K562 (cell line): ENCODE measurements around the gene CCDC78. TPM values are rescaled to one million over a fixed set of nuclear protein-coding genes. Genes with fewer than 3 reads are reported as not detected.

Experiments used
- DMBX1 ChIP-seq: fragments of 250-450 bp; sonication (Bioruptor Pico); IDR thresholded peaks from 2 replicates; pipeline ENCODE4 v1.8.0; 2022; ENCODE audit warnings: inconsistent platforms, mild to moderate bottlenecking, moderate library complexity, borderline replicate concordance
- ELF1 ChIP-seq: fragments of 200-800 bp; sonication (Bioruptor generic); IDR thresholded peaks from 2 replicates; pipeline ENCODE4 v1.6.1; 2016; ENCODE audit warnings: missing genetic modification characterization, missing compliant biosample characterization
- FUS ChIP-seq: fragments of 200-400 bp; formaldehyde crosslinking; optimal IDR thresholded peaks from 2 replicates; pipeline ENCODE3; 2017; ENCODE audit warnings: low read depth, low read length
- KLF1 ChIP-seq: fragments of 450-650 bp; IDR thresholded peaks from 2 replicates; pipeline ENCODE4 v1.6.1; 2016; ENCODE audit warnings: missing genetic modification characterization, missing compliant biosample characterization
- MAZ ChIP-seq, 2 experiments: fragments of 450-650 bp in 1 of 2; sonication (generic) in 1 of 2; formaldehyde crosslinking; IDR thresholded peaks in 1 of 2; conservative IDR thresholded peaks in 1 of 2; 2 replicates each; pipeline versions ENCODE4 v1.4.0 to v1.5.0; 2020; ENCODE audit warnings: mild to moderate bottlenecking in 1 of 2, missing genetic modification reagents in 1 of 2
- MED1 ChIP-seq: sonication (generic); formaldehyde crosslinking; IDR thresholded peaks from 2 replicates; pipeline ENCODE4 v1.8.1; 2023; ENCODE audit warnings: missing genetic modification reagents, borderline replicate concordance
- POLR2AphosphoS2 ChIP-seq: IDR thresholded peaks from 2 replicates; pipeline ENCODE4 v1.6.1; 2012; ENCODE audit warnings: low read length, improper control_type of control experiment
- RBM25 ChIP-seq: fragments of 200-400 bp; formaldehyde crosslinking; IDR thresholded peaks from 2 replicates; pipeline ENCODE4 v1.6.1; 2018; ENCODE audit warnings: low read length, low read depth, moderate library complexity; ENCODE audit not compliant: severe bottlenecking
- RCOR1 ChIP-seq, 2 experiments: IDR thresholded peaks; 2 replicates each; pipeline ENCODE4 v1.6.1; 2012; ENCODE audit warnings: low read depth in 2 of 2, low read length in 2 of 2, borderline replicate concordance in 1 of 2, improper control_type of control experiment in 1 of 2
- RFX1 ChIP-seq: fragments of 450-650 bp; IDR thresholded peaks from 2 replicates; pipeline ENCODE4 v1.6.1; 2016; ENCODE audit warnings: mild to moderate bottlenecking, moderate library complexity
- SETDB1 ChIP-seq: IDR thresholded peaks from one replicate; pipeline ENCODE4 v1.6.1; 2012; ENCODE audit warnings: low read length, control low read depth, inconsistent platforms
- SMARCB1 ChIP-seq: IDR thresholded peaks from 2 replicates; pipeline ENCODE4 v1.6.1; 2011; ENCODE audit warnings: improper control_type of control experiment, low read depth; ENCODE audit not compliant: insufficient read length
- SUPT5H ChIP-seq: fragments of 450-650 bp; IDR thresholded peaks from 2 replicates; pipeline ENCODE4 v1.6.1; 2016
- TAF1 ChIP-seq: IDR thresholded peaks from 2 replicates; pipeline ENCODE4 v1.6.1; 2011; ENCODE audit warnings: mild to moderate bottlenecking, low read length, moderate library complexity; ENCODE audit not compliant: insufficient read depth, control insufficient read depth, severe bottlenecking; ENCODE audit errors: extremely low read depth
- ZFP1 ChIP-seq: fragments of 450-650 bp; formaldehyde crosslinking; IDR thresholded peaks from 2 replicates; pipeline ENCODE4 v1.4.0; 2020; ENCODE audit warnings: mild to moderate bottlenecking, mixed read lengths
- polyA plus RNA-seq, 8 experiments: library from polyadenylated mRNA; depleted of rRNA in 4 of 8; stranded (reverse) in 5 of 8; unstranded in 3 of 8; fragments of >200 nt; fragmentation: Nextera tagmentation in 2 of 8; fragmentation: Illumina TruSeq in 1 of 8; extraction: Ambion mirVana in 2 of 8; extraction: Trizol in 1 of 8; gene quantifications; 2 replicates each; pipeline versions ENCODE4 v1.2.1 to v1.2.3, GENCODE V29; 2011 to 2014; ENCODE audit warnings: inconsistent platforms in 1 of 8, missing spikeins in 1 of 8
- total RNA-seq, 7 experiments: library from RNA; depleted of rRNA in 6 of 7; stranded (reverse); fragments of >200 nt in 6 of 7; fragmentation: Illumina TruSeq in 2 of 7; extraction: Trizol in 2 of 7; gene quantifications; 2 replicates each; pipeline versions ENCODE4 v1.2.1 to v1.2.3, GENCODE V29; 2011 to 2021; ENCODE audit warnings: low replicate concordance in 1 of 7
- TF ChIP-seq, protein P1 (sequence below): fragments of 150-350 bp; IDR thresholded peaks from 2 replicates; pipeline ENCODE4 v1.6.1; 2014; ENCODE audit warnings: low read depth, mild to moderate bottlenecking, low read length, borderline replicate concordance
- TF ChIP-seq, protein P2 (sequence below): sonication (generic); formaldehyde crosslinking; IDR thresholded peaks from 2 replicates; pipeline ENCODE4 v1.5.0; 2020; ENCODE audit warnings: missing genetic modification reagents
- TF ChIP-seq, protein P3 (sequence below): sonication (generic); formaldehyde crosslinking; IDR thresholded peaks from 2 replicates; pipeline ENCODE4 v1.8.0; 2023; ENCODE audit warnings: mild to moderate bottlenecking, missing genetic modification reagents
- TF ChIP-seq, protein P4 (sequence below): fragments of 150-350 bp; conservative IDR thresholded peaks from 2 replicates; pipeline ENCODE4 v1.6.1; 2014; ENCODE audit warnings: low read length

Gene CCDC78
- total and polyA plus RNA-seq, 9 of the 15 experiments (the other 6 are each of a cell fraction or from before 2014, with no cell fraction given), result 0.24 to 17.7 (median 2.9) TPM

DNA sequence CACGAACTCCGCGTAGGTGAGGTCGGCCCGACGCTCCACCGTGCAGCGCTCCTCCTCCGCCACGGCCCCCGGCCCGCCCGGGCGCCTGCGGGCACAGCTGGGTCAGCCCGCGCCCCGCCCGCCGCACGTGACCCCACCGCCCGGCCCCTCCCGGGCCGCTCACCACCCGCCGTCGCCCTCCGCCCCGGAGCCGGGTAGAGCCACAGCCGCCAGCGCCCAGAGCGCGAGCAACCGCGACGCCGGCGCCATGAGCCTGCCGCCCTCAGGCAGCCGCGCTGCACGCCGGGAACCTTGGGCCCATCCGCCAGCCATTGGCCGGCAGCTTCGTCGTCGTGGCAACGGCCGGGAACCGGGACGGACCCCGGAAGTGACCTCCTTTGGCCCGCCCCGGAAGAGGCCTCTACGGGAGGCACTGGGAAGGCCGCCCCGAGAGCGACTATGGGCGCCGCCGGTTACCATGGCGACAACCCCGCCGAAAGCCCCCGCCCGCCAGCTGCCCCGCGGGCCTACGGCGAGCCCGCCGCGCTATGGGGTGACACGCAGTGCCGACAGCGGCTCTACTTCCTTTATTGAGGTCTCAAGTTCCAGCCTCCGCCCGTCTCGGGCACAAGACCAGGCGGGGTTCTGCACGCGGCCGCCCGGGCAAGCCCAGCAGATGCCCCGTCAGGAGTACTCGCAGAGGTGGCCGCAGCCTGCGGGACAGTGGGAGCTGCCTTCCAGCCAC lies 42.0 kb downstream of the CCDC78 start, which contains the start of gene JMJD8 (continued):
- TF ChIP-seq, protein P1, sequence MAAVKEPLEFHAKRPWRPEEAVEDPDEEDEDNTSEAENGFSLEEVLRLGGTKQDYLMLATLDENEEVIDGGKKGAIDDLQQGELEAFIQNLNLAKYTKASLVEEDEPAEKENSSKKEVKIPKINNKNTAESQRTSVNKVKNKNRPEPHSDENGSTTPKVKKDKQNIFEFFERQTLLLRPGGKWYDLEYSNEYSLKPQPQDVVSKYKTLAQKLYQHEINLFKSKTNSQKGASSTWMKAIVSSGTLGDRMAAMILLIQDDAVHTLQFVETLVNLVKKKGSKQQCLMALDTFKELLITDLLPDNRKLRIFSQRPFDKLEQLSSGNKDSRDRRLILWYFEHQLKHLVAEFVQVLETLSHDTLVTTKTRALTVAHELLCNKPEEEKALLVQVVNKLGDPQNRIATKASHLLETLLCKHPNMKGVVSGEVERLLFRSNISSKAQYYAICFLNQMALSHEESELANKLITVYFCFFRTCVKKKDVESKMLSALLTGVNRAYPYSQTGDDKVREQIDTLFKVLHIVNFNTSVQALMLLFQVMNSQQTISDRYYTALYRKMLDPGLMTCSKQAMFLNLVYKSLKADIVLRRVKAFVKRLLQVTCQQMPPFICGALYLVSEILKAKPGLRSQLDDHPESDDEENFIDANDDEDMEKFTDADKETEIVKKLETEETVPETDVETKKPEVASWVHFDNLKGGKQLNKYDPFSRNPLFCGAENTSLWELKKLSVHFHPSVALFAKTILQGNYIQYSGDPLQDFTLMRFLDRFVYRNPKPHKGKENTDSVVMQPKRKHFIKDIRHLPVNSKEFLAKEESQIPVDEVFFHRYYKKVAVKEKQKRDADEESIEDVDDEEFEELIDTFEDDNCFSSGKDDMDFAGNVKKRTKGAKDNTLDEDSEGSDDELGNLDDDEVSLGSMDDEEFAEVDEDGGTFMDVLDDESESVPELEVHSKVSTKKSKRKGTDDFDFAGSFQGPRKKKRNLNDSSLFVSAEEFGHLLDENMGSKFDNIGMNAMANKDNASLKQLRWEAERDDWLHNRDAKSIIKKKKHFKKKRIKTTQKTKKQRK, result no peak
- TF ChIP-seq RBM25, result peak; percentile 97
- peak in 1 of 2 experiments; percentile 40; a peak in 2 of 4 replicates for TF ChIP-seq RCOR1 (IDR thresholded peaks at IDR 0.05; ENCODE audit: borderline replicate concordance in 1 of 2, low read depth in 2 of 2, low read length in 2 of 2)
- TF ChIP-seq SUPT5H, result peak; percentile 25
- TF ChIP-seq, protein P2, sequence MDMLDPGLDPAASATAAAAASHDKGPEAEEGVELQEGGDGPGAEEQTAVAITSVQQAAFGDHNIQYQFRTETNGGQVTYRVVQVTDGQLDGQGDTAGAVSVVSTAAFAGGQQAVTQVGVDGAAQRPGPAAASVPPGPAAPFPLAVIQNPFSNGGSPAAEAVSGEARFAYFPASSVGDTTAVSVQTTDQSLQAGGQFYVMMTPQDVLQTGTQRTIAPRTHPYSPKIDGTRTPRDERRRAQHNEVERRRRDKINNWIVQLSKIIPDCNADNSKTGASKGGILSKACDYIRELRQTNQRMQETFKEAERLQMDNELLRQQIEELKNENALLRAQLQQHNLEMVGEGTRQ (CRISPR knock-in tag), result 0 out of 2 replicates have a peak, but pooled peaks have one; percentile 3
- TF ChIP-seq TAF1, result peak; percentile 84
- no peak for TF ChIP-seq MED1
- TF ChIP-seq, protein P3, sequence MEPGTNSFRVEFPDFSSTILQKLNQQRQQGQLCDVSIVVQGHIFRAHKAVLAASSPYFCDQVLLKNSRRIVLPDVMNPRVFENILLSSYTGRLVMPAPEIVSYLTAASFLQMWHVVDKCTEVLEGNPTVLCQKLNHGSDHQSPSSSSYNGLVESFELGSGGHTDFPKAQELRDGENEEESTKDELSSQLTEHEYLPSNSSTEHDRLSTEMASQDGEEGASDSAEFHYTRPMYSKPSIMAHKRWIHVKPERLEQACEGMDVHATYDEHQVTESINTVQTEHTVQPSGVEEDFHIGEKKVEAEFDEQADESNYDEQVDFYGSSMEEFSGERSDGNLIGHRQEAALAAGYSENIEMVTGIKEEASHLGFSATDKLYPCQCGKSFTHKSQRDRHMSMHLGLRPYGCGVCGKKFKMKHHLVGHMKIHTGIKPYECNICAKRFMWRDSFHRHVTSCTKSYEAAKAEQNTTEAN (CRISPR knock-in tag), result peak; percentile 45; the same call in 1 of the 2 replicates
- TF ChIP-seq RFX1, result peak; percentile 99
- TF ChIP-seq DMBX1 (CRISPR knock-in tag), result no peak
- TF ChIP-seq, protein P4, sequence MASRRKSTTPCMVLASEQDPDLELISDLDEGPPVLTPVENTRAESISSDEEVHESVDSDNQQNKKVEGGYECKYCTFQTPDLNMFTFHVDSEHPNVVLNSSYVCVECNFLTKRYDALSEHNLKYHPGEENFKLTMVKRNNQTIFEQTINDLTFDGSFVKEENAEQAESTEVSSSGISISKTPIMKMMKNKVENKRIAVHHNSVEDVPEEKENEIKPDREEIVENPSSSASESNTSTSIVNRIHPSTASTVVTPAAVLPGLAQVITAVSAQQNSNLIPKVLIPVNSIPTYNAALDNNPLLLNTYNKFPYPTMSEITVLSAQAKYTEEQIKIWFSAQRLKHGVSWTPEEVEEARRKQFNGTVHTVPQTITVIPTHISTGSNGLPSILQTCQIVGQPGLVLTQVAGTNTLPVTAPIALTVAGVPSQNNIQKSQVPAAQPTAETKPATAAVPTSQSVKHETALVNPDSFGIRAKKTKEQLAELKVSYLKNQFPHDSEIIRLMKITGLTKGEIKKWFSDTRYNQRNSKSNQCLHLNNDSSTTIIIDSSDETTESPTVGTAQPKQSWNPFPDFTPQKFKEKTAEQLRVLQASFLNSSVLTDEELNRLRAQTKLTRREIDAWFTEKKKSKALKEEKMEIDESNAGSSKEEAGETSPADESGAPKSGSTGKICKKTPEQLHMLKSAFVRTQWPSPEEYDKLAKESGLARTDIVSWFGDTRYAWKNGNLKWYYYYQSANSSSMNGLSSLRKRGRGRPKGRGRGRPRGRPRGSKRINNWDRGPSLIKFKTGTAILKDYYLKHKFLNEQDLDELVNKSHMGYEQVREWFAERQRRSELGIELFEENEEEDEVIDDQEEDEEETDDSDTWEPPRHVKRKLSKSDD, result 0 out of 2 replicates have a peak, but pooled peaks have one; percentile 40
- TF ChIP-seq POLR2AphosphoS2, result peak; percentile 96
- TF ChIP-seq SMARCB1, result no peak
- TF ChIP-seq MAZ (CRISPR knock-in tag; conservative IDR thresholded peaks at IDR 0.05 in 1 of 2, IDR thresholded peaks at IDR 0.05 in 1 of 2), result peak; percentile 32 to 34; a peak in 2 of 4 replicates
- TF ChIP-seq SETDB1, result no peak
- TF ChIP-seq ELF1 (tag), result peak; percentile 93
- no peak for TF ChIP-seq ZFP1 (CRISPR knock-in tag)
- TF ChIP-seq KLF1 (tag), result peak; percentile 37; the same call in 1 of the 2 replicates
- TF ChIP-seq FUS, result peak; percentile 86
